GM12865 (cell line): ENCODE results near the gene CDK11B.
"Not testable (repeated sequence)": the region's sequence is repeated elsewhere in the genome, so short reads cannot be mapped to it uniquely, and the experiment has no call there.

ENCODE experiments used
- DNase-seq: peaks from one replicate; pipeline ENCODE4 v3.0.0; 2010; ENCODE audit warnings: low read depth
- H3K4me3 ChIP-seq: 2 replicates; pipeline ENCODE4 v1.5.1; 2011; ENCODE audit warnings: mild to moderate bottlenecking, low read depth, low read length, control low read depth
- TF ChIP-seq, protein P1 (sequence below): IDR thresholded peaks from 2 replicates; pipeline ENCODE4 v1.5.1; 2011; ENCODE audit warnings: low read length, control low read depth, low read depth, inconsistent platforms; ENCODE audit not compliant: insufficient read depth; ENCODE audit errors: missing control alignments

Gene CDK11B

GRCh38 chr1:1691443-1691842 lies 32.6 kb upstream of the CDK11B start:
- DNase-seq = not testable (repeated sequence)
- peak overlapping the region; percentile 49 for H3K4me3 ChIP-seq

GRCh38 chr1:1689526-1689925 lies 30.7 kb upstream of the CDK11B start:
- H3K4me3 ChIP-seq, DNase-seq: not testable (repeated sequence)

GRCh38 chr1:1687846-1688245 lies 29.0 kb upstream of the CDK11B start:
- H3K4me3 ChIP-seq = no peak overlapping the region
- TF ChIP-seq, protein P1, sequence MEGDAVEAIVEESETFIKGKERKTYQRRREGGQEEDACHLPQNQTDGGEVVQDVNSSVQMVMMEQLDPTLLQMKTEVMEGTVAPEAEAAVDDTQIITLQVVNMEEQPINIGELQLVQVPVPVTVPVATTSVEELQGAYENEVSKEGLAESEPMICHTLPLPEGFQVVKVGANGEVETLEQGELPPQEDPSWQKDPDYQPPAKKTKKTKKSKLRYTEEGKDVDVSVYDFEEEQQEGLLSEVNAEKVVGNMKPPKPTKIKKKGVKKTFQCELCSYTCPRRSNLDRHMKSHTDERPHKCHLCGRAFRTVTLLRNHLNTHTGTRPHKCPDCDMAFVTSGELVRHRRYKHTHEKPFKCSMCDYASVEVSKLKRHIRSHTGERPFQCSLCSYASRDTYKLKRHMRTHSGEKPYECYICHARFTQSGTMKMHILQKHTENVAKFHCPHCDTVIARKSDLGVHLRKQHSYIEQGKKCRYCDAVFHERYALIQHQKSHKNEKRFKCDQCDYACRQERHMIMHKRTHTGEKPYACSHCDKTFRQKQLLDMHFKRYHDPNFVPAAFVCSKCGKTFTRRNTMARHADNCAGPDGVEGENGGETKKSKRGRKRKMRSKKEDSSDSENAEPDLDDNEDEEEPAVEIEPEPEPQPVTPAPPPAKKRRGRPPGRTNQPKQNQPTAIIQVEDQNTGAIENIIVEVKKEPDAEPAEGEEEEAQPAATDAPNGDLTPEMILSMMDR = no peak
- DNase-seq = no peak

- no peak overlapping the region for H3K4me3 ChIP-seq
- no peak for DNase-seq
These were observed 25.4 kb upstream of the CDK11B start for GRCh38 chr1:1684031-1684681.

GRCh38 chr1:1683104-1683905 lies 24.5 kb upstream of the CDK11B start:
- TF ChIP-seq, protein P1 = no peak
- no peak for DNase-seq
- no peak overlapping the region for H3K4me3 ChIP-seq

More at GRCh38 chr1:1684031-1684681, 25.4 kb upstream of the CDK11B start:
- TF ChIP-seq, protein P1 = no peak

DNA sequence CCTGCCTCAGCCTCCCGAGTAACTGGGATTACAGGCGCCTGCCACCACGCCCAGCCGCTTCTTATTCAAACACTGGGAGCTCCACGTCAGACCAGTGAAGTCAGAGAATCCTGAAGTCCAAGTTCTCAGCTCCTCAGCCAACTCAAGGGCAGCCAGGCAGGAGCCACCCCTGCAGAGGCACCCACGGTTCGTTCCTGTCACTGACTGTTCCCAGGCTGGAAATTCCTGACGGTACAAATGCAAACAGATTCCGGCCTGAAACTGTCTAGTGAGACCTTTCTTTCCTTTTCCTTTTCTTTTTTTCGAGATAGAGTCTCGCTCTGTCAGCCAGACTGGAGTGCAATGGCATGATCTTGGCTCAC lies 22.1 kb upstream of the CDK11B start:
- H3K4me3 ChIP-seq = no peak overlapping the region
- no peak for DNase-seq
- TF ChIP-seq, protein P1 = no peak

- DNase-seq = no peak
- no peak overlapping the region for H3K4me3 ChIP-seq
- TF ChIP-seq, protein P1 = no peak
These were observed 21.5 kb upstream of the CDK11B start for GRCh38 chr1:1680031-1680911.
